ENCODE measurements around the gene ARHGAP25.
A peak's percentile ranks its signal among the peaks of the same experiment; 100 is the strongest.

ARHGAP25 gene

GRCh38 chr2:68742626-68743415 is 8.2 kb downstream of the ARHGAP25 start:
- DNase-seq (ENCODE audit: low spot score) = no peak

GRCh38 chr2:68743531-68743930 is 8.9 kb downstream of the ARHGAP25 start:
- DNase-seq (ENCODE audit: low spot score) = no peak

DNA sequence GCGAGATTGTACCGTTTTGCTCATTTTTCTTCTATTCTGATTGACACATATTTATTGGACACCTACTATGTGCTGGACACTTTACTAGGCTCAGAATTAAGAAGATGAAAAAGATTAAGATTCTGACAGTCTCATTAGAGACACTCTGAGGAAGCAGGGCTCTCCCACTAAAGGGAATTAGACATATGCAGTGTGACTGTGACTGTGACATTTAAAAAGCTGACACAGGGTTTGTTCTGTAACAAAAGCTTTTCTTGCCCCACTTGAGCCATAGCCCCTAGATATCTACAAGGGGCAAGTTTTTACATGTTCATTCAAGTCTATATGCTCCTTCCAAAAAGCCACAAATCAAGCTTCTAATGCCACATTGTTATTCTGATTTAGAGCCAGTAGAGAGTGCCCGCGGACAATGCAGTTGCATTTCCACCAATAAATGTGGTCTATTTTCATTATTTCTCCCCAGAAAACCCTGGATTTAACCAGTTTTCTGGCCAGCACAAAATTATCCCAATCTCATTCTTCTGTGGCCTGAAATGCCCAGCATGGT is 9.8 kb downstream of the ARHGAP25 start:
- DNase-seq (ENCODE audit: low spot score) = no peak

- no peak for DNase-seq (ENCODE audit: low spot score)
Measured at GRCh38 chr2:68745006-68745405, 10.4 kb downstream of the ARHGAP25 start.

DNA sequence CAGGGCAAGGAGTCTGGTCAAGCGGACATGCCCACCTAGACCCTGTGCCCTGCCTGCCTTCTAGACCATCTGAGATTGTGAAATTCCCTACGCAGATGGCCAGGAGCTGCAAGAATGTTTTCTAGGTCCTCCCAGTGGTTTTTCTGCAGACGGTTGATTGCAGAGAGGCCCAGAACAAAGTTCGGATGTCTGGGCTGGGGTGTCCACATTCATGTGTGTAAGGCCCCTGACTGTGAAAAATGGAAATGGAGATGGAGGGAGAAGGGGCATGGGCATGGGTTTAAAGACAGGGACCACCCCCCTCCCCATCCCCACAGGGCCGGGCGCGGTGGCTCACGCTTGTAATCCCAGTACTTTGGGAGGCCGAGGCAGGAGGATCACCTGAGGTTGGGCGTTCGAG is 11.8 kb downstream of the ARHGAP25 start:
- DNase-seq (ENCODE audit: low spot score) = no peak

DNA sequence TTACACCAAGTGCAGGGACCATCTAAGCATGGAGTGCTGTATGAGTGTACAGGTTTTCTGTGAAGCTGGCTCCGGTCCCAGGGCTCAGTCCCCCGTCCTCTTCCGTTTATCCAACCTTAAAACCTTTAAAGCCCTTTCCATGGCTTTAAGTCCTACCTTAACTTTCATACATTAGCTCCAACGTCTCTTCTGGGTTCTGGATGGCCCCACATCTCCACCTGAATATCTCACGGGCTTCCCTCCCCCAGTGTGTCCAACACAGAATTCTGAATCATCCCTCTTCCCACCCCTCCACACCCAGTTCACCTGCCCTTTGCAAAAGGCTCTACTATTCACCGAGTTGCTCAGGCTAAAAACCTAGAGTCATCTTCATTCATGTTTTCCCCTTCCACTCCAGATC is 12.8 kb downstream of the ARHGAP25 start:
- DNase-seq (ENCODE audit: low spot score) = no peak

- DNase-seq (ENCODE audit: low spot score) = no peak
Measured at GRCh38 chr2:68747900-68748299, 13.3 kb downstream of the ARHGAP25 start.

GRCh38 chr2:68748568-68748967 is 14.0 kb downstream of the ARHGAP25 start:
- DNase-seq (ENCODE audit: low spot score) = no peak

GRCh38 chr2:68749345-68749744 is 14.7 kb downstream of the ARHGAP25 start:
- DNase-seq (ENCODE audit: low spot score) = no peak

DNA sequence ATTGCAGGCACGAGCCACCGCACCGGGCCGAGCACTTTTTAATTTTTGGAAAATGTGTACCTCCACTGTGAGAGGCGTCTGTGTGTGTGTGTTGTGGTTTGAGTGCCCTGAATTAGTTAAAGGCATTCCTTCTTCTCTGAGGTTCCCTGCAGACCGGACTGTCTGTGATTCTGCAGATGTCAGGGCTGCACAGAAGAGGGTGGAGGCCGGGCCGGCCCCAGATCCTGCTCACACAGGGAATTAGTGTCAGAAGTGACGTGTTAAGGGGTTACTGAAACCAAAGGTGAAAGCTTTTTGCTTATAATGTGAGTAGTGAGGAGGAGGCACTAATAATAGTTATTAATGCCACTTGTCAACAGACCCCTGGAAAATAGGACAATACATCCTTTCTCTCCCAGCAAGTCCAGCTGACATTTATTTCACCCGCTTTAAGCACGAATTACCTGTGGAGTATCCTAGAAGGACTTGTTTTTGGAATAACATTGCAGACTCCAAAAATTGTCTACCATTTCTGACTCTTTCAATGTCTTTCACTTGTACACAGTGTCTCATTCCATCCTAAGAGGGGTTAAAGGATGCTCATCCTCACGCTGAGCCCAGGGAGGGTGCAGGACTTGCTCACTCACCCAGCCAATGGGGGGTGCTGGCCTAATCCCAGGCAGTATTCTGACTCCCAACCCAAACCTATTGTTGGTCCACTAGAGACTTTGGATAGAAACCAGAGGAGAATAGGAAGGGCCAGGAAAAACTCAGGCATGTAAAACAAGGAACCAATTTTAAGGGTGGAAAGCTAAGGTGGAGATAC is 16.2 kb downstream of the ARHGAP25 start:
- no peak for DNase-seq (ENCODE audit: low spot score)

GRCh38 chr2:68751397-68752339 is 17.1 kb downstream of the ARHGAP25 start:
- peak; percentile 89 for DNase-seq (ENCODE audit: low spot score)

GRCh38 chr2:68753318-68753717 is 18.7 kb downstream of the ARHGAP25 start:
- DNase-seq (ENCODE audit: low spot score) = no peak

- DNase-seq (ENCODE audit: low spot score) = no peak
Measured at GRCh38 chr2:68755071-68755470, 20.5 kb downstream of the ARHGAP25 start.

DNA sequence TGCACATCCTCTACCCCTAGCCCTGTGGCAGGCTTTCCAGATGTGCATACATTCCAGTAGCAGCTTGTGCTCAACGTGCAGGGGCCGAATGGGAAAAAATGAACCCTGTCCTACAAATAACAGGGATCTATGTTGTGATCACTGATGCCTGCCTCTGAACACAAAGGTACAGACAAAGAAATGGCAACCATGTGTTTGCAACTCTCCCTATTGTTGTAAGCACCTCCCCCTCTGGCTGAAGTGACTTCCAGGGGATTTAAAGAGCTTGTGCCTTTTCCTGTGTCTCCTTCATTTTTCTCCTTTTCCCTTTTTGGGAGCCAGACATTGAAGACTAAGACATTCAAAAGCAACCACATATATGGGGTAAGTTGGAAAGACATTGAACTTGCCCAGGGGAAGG is 21.6 kb downstream of the ARHGAP25 start:
- no peak for DNase-seq (ENCODE audit: low spot score)

DNA sequence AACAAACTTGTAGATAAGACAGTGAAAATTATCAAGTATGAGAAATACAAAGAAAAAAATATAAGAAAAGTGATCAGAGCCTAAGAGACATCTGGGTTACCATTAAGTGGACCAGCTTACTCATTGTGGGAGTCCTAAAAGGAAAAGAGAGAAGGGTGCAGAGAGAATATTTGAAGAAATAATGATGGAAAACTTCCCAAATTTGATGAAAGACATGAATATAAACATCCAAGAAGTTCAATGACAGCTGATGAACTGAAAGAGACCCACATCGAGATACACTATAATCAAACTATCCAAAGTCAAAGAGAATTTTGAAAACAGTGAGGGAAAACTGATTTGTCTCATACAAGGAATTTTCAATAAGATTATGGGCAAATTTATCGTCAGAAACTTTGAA is 22.5 kb downstream of the ARHGAP25 start:
- no peak for DNase-seq (ENCODE audit: low spot score)

DNA sequence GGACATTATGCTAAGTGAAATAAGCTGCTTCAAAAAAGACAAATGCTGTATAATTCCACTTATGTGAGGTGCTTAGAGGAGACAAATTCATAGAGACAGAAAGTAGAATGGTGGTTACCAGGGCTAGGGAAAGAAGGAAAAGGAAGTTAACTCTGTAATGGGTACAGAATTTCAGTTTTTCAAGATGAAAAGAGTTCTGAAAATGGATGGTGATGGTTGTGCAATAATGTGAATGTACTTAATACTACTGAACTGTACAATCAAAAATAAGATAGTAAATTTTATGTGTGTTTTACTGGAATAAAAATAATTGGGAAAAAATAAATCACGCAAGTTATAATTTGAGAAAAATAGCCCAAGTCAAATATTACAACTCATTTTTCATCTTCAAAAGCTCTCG is 27.5 kb downstream of the ARHGAP25 start:
- no peak for DNase-seq (ENCODE audit: low spot score)

- no peak for DNase-seq (ENCODE audit: low spot score)
Measured at GRCh38 chr2:68762665-68763064, 28.1 kb downstream of the ARHGAP25 start.

- no peak for DNase-seq (ENCODE audit: low spot score)
Measured at GRCh38 chr2:68764041-68764805, 29.6 kb downstream of the ARHGAP25 start.

- no peak for DNase-seq (ENCODE audit: low spot score)
Measured at GRCh38 chr2:68764806-68765311, 30.2 kb downstream of the ARHGAP25 start.

- no peak for DNase-seq (ENCODE audit: low spot score)
Measured at GRCh38 chr2:68765739-68766375, 31.2 kb downstream of the ARHGAP25 start.

Data from left forelimb (tissue), 1 donor.